Measurements from ENCODE around the gene CAMKV.

Gene CAMKV

GRCh38 chr3:49899815-49900214, 30.1 kb upstream of the CAMKV start:
- intact Hi-C loops (cut with DNase I; ENCODE audit: low total_unique reads), result loop anchor here (10.0 kb wide), 1 partner anchor 55 kb away; no protein-coding TSS in a partner anchor
- H3K4me1 ChIP-seq, result peaks cover 0 to 36% (median 13%) of the 10 kb centered on the region in 4 donors
- no peak for TF ChIP-seq CTCF (IDR thresholded peaks at IDR 0.05)
- no peak overlapping the region for H3K4me3 ChIP-seq
- no peak for DNase-seq
- no peaks in the 10 kb centered on the region for H3K9me3 ChIP-seq
- H3K27me3 ChIP-seq, result no peaks in the 10 kb centered on the region
- peaks cover 0 to 23% (median 0%) of the 10 kb centered on the region in 3 donors for H3K36me3 ChIP-seq
- H3K27ac ChIP-seq, result no peak overlapping the region

- H3K36me3 ChIP-seq, result peaks cover 0 to 23% (median 0%) of the 10 kb centered on the region in 3 donors
- peaks cover 0 to 29% (median 11%) of the 10 kb centered on the region in 4 donors for H3K4me1 ChIP-seq
- intact Hi-C loops (cut with DNase I; ENCODE audit: low total_unique reads), result no loop called here
- H3K9me3 ChIP-seq, result no peaks in the 10 kb centered on the region
- no peak for DNase-seq
- no peaks in the 10 kb centered on the region for H3K27me3 ChIP-seq
- TF ChIP-seq CTCF (IDR thresholded peaks at IDR 0.05), result no peak
- no peak overlapping the region for H3K27ac ChIP-seq
- no peak overlapping the region for H3K4me3 ChIP-seq
These were observed 29.3 kb upstream of the CAMKV start for GRCh38 chr3:49898991-49899390.

- DNase-seq, result no peak
- peaks cover 0 to 23% (median 0%) of the 10 kb centered on the region in 3 donors for H3K36me3 ChIP-seq
- no peaks in the 10 kb centered on the region for H3K27me3 ChIP-seq
- H3K9me3 ChIP-seq, result no peaks in the 10 kb centered on the region
- H3K27ac ChIP-seq, result no peak overlapping the region
- TF ChIP-seq CTCF (IDR thresholded peaks at IDR 0.05), result no peak
- peaks cover 0 to 12% (median 5%) of the 10 kb centered on the region in 4 donors for H3K4me1 ChIP-seq
- intact Hi-C loops (cut with DNase I; ENCODE audit: low total_unique reads), result no loop called here
- H3K4me3 ChIP-seq, result no peak overlapping the region
These were observed 26.6 kb upstream of the CAMKV start for GRCh38 chr3:49896345-49896744.

- DNase-seq, result no peak
- Histone ChIP-seq H3K27me3 (no peaks in the 10 kb centered on the region), H3K4me1 (peaks cover 0 to 7% (median 2%) of the 10 kb centered on the region in 4 donors), H3K4me3 (no peak overlapping the region), H3K27ac (no peak overlapping the region), H3K36me3 (peaks cover 0 to 23% (median 0%) of the 10 kb centered on the region in 3 donors), H3K9me3 (no peaks in the 10 kb centered on the region)
- TF ChIP-seq CTCF (IDR thresholded peaks at IDR 0.05), result no peak
- intact Hi-C loops (cut with DNase I; ENCODE audit: low total_unique reads), result no loop called here
These were observed 26.1 kb upstream of the CAMKV start for GRCh38 chr3:49895791-49896190.

- intact Hi-C loops (cut with DNase I; ENCODE audit: low total_unique reads), result no loop called here
- no peaks in the 10 kb centered on the region for H3K9me3 ChIP-seq
- no peak for DNase-seq
- no peaks in the 10 kb centered on the region for H3K36me3 ChIP-seq
- TF ChIP-seq CTCF (IDR thresholded peaks at IDR 0.05), result no peak
- no peak overlapping the region for H3K4me3 ChIP-seq
- H3K27ac ChIP-seq, result no peak overlapping the region
- H3K27me3 ChIP-seq, result no peaks in the 10 kb centered on the region
- H3K4me1 ChIP-seq, result no peaks in the 10 kb centered on the region
These were observed 19.6 kb upstream of the CAMKV start for GRCh38 chr3:49889296-49889695.

- no peaks in the 10 kb centered on the region for H3K27me3 ChIP-seq
These were observed 17.2 kb upstream of the CAMKV start for GRCh38 chr3:49886922-49887265.

More at GRCh38 chr3:49886922-49887265, 17.2 kb upstream of the CAMKV start:
- intact Hi-C loops (cut with DNase I; ENCODE audit: low total_unique reads), result no loop called here
- TF ChIP-seq CTCF (IDR thresholded peaks at IDR 0.05), result no peak
- Histone ChIP-seq H3K4me3 (no peak overlapping the region), H3K4me1 (no peaks in the 10 kb centered on the region), H3K27ac (no peak overlapping the region), H3K9me3 (no peaks in the 10 kb centered on the region), H3K36me3 (no peaks in the 10 kb centered on the region)
- no peak for DNase-seq

All from tibial artery (tissue), 4 donors.